ENCODE results near the gene PRDM15. TPM values are rescaled to one million over a fixed set of nuclear protein-coding genes. Genes with fewer than 3 reads are reported as not detected.

Gene PRDM15
- total and polyA plus RNA-seq, 2 experiments from 2014 or later: 3.0 to 10.6 TPM

GRCh38 chr21:41810597-41810932 lies 68.6 kb downstream of the PRDM15 start:
- H3K4me2 ChIP-seq: no peak overlapping the region
- H3K79me2 ChIP-seq (replicated peaks; ENCODE audit: insufficient read depth): no peaks in the 10 kb centered on the region
- H3K36me3 Mint-ChIP-seq (ENCODE audit: low read depth): peaks cover 40% of the 10 kb centered on the region
- peaks cover 3% of the 10 kb centered on the region for H3K9me3 Mint-ChIP-seq
- ATAC-seq (no peak), DNase-seq (ENCODE audit: low spot score) (no peak)
- H3K27ac ChIP-seq (ENCODE audit: low read depth): no peak overlapping the region
- H3K4me3 ChIP-seq: no peak overlapping the region
- no peaks in the 10 kb centered on the region for H3K27me3 ChIP-seq (ENCODE audit: insufficient read depth)
- peaks cover 1% of the 10 kb centered on the region for H3K27me3 Mint-ChIP-seq (ENCODE audit: insufficient read depth, low read depth, poor library complexity)
- no peaks in the 10 kb centered on the region for H3K36me3 ChIP-seq (ENCODE audit: insufficient read depth)
- H3K27ac Mint-ChIP-seq: no peak overlapping the region
- TF ChIP-seq EZH2phosphoT487 (IDR thresholded peaks at IDR 0.05; ENCODE audit: unreplicated experiment) (no peak), JUNB (IDR thresholded peaks at IDR 0.05; ENCODE audit: unreplicated experiment) (no peak), ZNF462 (CRISPR knock-in tag; IDR thresholded peaks at IDR 0.05) (no peak), ZNF114 (CRISPR knock-in tag; IDR thresholded peaks at IDR 0.05) (no peak), CREB1 (CRISPR knock-in tag; IDR thresholded peaks at IDR 0.05; ENCODE audit: low read depth) (no peak), ETS1 (IDR thresholded peaks at IDR 0.05) (no peak), NANOG (IDR thresholded peaks at IDR 0.05; ENCODE audit: borderline replicate concordance) (no peak), STAT1 (IDR thresholded peaks at IDR 0.05; ENCODE audit: unreplicated experiment) (no peak), REST (IDR thresholded peaks at IDR 0.05; ENCODE audit: unreplicated experiment) (no peak), ZNF331 (CRISPR knock-in tag; IDR thresholded peaks at IDR 0.05; ENCODE audit: low read depth) (no peak), POLR2AphosphoS5 (IDR thresholded peaks at IDR 0.05; ENCODE audit: low read depth) (no peak), EZH2 (IDR thresholded peaks at IDR 0.05; ENCODE audit: low read depth, unreplicated experiment) (no peak)
- TF ChIP-seq, protein P1, sequence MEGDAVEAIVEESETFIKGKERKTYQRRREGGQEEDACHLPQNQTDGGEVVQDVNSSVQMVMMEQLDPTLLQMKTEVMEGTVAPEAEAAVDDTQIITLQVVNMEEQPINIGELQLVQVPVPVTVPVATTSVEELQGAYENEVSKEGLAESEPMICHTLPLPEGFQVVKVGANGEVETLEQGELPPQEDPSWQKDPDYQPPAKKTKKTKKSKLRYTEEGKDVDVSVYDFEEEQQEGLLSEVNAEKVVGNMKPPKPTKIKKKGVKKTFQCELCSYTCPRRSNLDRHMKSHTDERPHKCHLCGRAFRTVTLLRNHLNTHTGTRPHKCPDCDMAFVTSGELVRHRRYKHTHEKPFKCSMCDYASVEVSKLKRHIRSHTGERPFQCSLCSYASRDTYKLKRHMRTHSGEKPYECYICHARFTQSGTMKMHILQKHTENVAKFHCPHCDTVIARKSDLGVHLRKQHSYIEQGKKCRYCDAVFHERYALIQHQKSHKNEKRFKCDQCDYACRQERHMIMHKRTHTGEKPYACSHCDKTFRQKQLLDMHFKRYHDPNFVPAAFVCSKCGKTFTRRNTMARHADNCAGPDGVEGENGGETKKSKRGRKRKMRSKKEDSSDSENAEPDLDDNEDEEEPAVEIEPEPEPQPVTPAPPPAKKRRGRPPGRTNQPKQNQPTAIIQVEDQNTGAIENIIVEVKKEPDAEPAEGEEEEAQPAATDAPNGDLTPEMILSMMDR (conservative IDR thresholded peaks at IDR 0.05; ENCODE audit: low read depth in 2 of 2): no peak
- no peak overlapping the region for H3K4me3 Mint-ChIP-seq
- peaks cover 5% of the 10 kb centered on the region; the same call in 1 of the 2 replicates for H3K9me2 ChIP-seq (ENCODE audit: insufficient read depth)
- H3K4me1 ChIP-seq (ENCODE audit: insufficient read depth): no peaks in the 10 kb centered on the region
- H4K20me1 ChIP-seq (replicated peaks; ENCODE audit: insufficient read depth): no peaks in the 10 kb centered on the region; the same call in 1 of the 2 replicates
- no peaks in the 10 kb centered on the region for H3F3A ChIP-seq (replicated peaks; ENCODE audit: low read depth)
- no peaks in the 10 kb centered on the region for H3K4me1 Mint-ChIP-seq
- no peak overlapping the region for H2AFZ ChIP-seq

All from GM23338 (cell line).